Measurements from ENCODE around the gene RAMAC.
A peak's percentile ranks its signal among the peaks of the same experiment; 100 is the strongest.
"Not testable (repeated sequence)": the region's sequence is repeated elsewhere in the genome, so short reads cannot be mapped to it uniquely, and the experiment has no call there.

RAMAC gene

GRCh38 chr15:82980981-82981380 lies 5.0 kb upstream of the RAMAC start:
- Histone ChIP-seq H3K9me3 (no peaks in the 10 kb centered on the region), H3K4me2 (no peak overlapping the region)

GRCh38 chr15:82986442-82986780 lies 401 bp downstream of the RAMAC start:
- peaks cover 28% of the 10 kb centered on the region for H3K36me3 ChIP-seq
- peaks cover 5% of the 10 kb centered on the region; the same call in 1 of the 2 replicates for H4K20me1 ChIP-seq
- H3K27me3 ChIP-seq, result no peaks in the 10 kb centered on the region
- H3K4me1 ChIP-seq, result peaks cover 20% of the 10 kb centered on the region
- H3K4me3 ChIP-seq, result peak overlapping the region; percentile 93
- no peaks in the 10 kb centered on the region for H3K9me3 ChIP-seq
- H3K4me2 ChIP-seq, result peak overlapping the region; percentile 87
- H3K9ac ChIP-seq, result peak overlapping the region; percentile 85
- H3K27ac ChIP-seq, result peak overlapping the region; percentile 84
- TF ChIP-seq Cebpa-rat (IDR thresholded peaks at IDR 0.05), result no peak

More at GRCh38 chr15:82980981-82981380, 5.0 kb upstream of the RAMAC start:
- TF ChIP-seq Cebpa-rat (IDR thresholded peaks at IDR 0.05), result no peak
- Histone ChIP-seq H3K36me3 (no peaks in the 10 kb centered on the region), H3K4me1 (peaks cover 8% of the 10 kb centered on the region), H3K27me3 (no peaks in the 10 kb centered on the region), H4K20me1 (no peaks in the 10 kb centered on the region), H3K4me3 (no peak overlapping the region), H3K9ac (no peak overlapping the region), H3K27ac (no peak overlapping the region)

- Histone ChIP-seq H3K4me2 (no peak overlapping the region), H4K20me1 (no peaks in the 10 kb centered on the region), H3K9me3 (no peaks in the 10 kb centered on the region), H3K27me3 (no peaks in the 10 kb centered on the region), H3K4me1 (peaks cover 2% of the 10 kb centered on the region), H3K9ac (no peak overlapping the region), H3K4me3 (no peak overlapping the region), H3K36me3 (peaks cover 37% of the 10 kb centered on the region), H3K27ac (no peak overlapping the region)
- TF ChIP-seq Cebpa-rat (IDR thresholded peaks at IDR 0.05), result no peak
These were observed 6.5 kb downstream of the RAMAC start for GRCh38 chr15:82992436-82992998.

GRCh38 chr15:82993144-82993543 lies 7.1 kb downstream of the RAMAC start:
- TF ChIP-seq Cebpa-rat (IDR thresholded peaks at IDR 0.05), result no peak
- Histone ChIP-seq H3K27ac (no peak overlapping the region), H3K4me2 (no peak overlapping the region), H3K27me3 (no peaks in the 10 kb centered on the region), H3K9ac (no peak overlapping the region), H3K36me3 (peaks cover 30% of the 10 kb centered on the region), H4K20me1 (no peaks in the 10 kb centered on the region), H3K4me3 (no peak overlapping the region), H3K4me1 (no peaks in the 10 kb centered on the region), H3K9me3 (no peaks in the 10 kb centered on the region)

- Histone ChIP-seq H3K4me1 (peaks cover 3% of the 10 kb centered on the region; the same call in 1 of the 2 replicates), H3K4me3 (no peak overlapping the region), H3K4me2 (no peak overlapping the region), H3K27ac (no peak overlapping the region), H4K20me1 (no peaks in the 10 kb centered on the region), H3K9ac (0 out of 2 replicates have a peak overlapping the region, but pooled peaks have one; percentile 19), H3K36me3 (peaks cover 19% of the 10 kb centered on the region), H3K9me3 (no peaks in the 10 kb centered on the region), H3K27me3 (no peaks in the 10 kb centered on the region)
- TF ChIP-seq Cebpa-rat (IDR thresholded peaks at IDR 0.05), result no peak
These were observed 9.1 kb downstream of the RAMAC start for GRCh38 chr15:82995076-82995475.

- Histone ChIP-seq H4K20me1 (no peaks in the 10 kb centered on the region), H3K9me3 (no peaks in the 10 kb centered on the region), H3K4me2 (no peak overlapping the region), H3K4me3 (no peak overlapping the region), H3K36me3 (peaks cover 14% of the 10 kb centered on the region), H3K9ac (no peak overlapping the region), H3K27me3 (no peaks in the 10 kb centered on the region), H3K27ac (no peak overlapping the region), H3K4me1 (peaks cover 6% of the 10 kb centered on the region; the same call in 1 of the 2 replicates)
- no peak for TF ChIP-seq Cebpa-rat (IDR thresholded peaks at IDR 0.05)
These were observed 9.9 kb downstream of the RAMAC start for GRCh38 chr15:82995938-82996337.

- no peaks in the 10 kb centered on the region for H3K27me3 ChIP-seq
- no peak overlapping the region for H3K9ac ChIP-seq
- H4K20me1 ChIP-seq, result no peaks in the 10 kb centered on the region
- no peak for TF ChIP-seq Cebpa-rat (IDR thresholded peaks at IDR 0.05)
- peaks cover 6% of the 10 kb centered on the region; the same call in 1 of the 2 replicates for H3K4me1 ChIP-seq
- H3K27ac ChIP-seq, result no peak overlapping the region
- no peak overlapping the region for H3K4me3 ChIP-seq
- no peaks in the 10 kb centered on the region for H3K9me3 ChIP-seq
- H3K36me3 ChIP-seq, result peaks cover 12% of the 10 kb centered on the region
- no peak overlapping the region for H3K4me2 ChIP-seq
These were observed 13.4 kb downstream of the RAMAC start for GRCh38 chr15:82999426-82999825.

- peak overlapping the region; percentile 43 for H3K4me3 ChIP-seq
- no peak for TF ChIP-seq Cebpa-rat (IDR thresholded peaks at IDR 0.05)
- peaks cover 6% of the 10 kb centered on the region; the same call in 1 of the 2 replicates for H3K4me1 ChIP-seq
- H3K4me2 ChIP-seq, result peak overlapping the region; percentile 58
- peaks cover 16% of the 10 kb centered on the region for H3K36me3 ChIP-seq
- no peaks in the 10 kb centered on the region for H3K9me3 ChIP-seq
- no peaks in the 10 kb centered on the region for H4K20me1 ChIP-seq
- peak overlapping the region; percentile 69 for H3K9ac ChIP-seq
- H3K27ac ChIP-seq, result peak overlapping the region; percentile 47
- no peaks in the 10 kb centered on the region for H3K27me3 ChIP-seq
These were observed 14.1 kb downstream of the RAMAC start for GRCh38 chr15:82999905-83000671.

GRCh38 chr15:83000672-83001031 lies 14.6 kb downstream of the RAMAC start:
- not testable (repeated sequence) for H4K20me1 ChIP-seq, H3K4me1 ChIP-seq, H3K9me3 ChIP-seq, H3K27ac ChIP-seq, H3K9ac ChIP-seq, H3K4me3 ChIP-seq, H3K27me3 ChIP-seq
- Histone ChIP-seq H3K4me2 (peak overlapping the region; percentile 58; the same call in 1 of the 2 replicates), H3K36me3 (peaks cover 22% of the 10 kb centered on the region)

- peak overlapping the region; percentile 91 for H3K4me2 ChIP-seq
- peaks cover 48% of the 10 kb centered on the region for H3K4me1 ChIP-seq
- H3K27me3 ChIP-seq, result no peaks in the 10 kb centered on the region
- H3K36me3 ChIP-seq, result peaks cover 62% of the 10 kb centered on the region
- H3K4me3 ChIP-seq, result peak overlapping the region; percentile 93
- H3K9me3 ChIP-seq, result peaks cover 10% of the 10 kb centered on the region; the same call in 1 of the 2 replicates
- H4K20me1 ChIP-seq, result 0 out of 2 replicates have a peak, but pooled peaks cover 12% of the 10 kb centered on the region
- H3K27ac ChIP-seq, result peak overlapping the region; percentile 86
- TF ChIP-seq Cebpa-rat (IDR thresholded peaks at IDR 0.05), result no peak
- H3K9ac ChIP-seq, result peak overlapping the region; percentile 88
These were observed 24.8 kb downstream of the RAMAC start for GRCh38 chr15:83010709-83011270.
